GM12865 (cell line): ENCODE data around the gene ZDHHC7.

Source experiments
- DNase-seq: peaks from one replicate; pipeline ENCODE4 v3.0.0; 2010; ENCODE audit warnings: low read depth
- H3K4me3 ChIP-seq: 2 replicates; pipeline ENCODE4 v1.5.1; 2011; ENCODE audit warnings: mild to moderate bottlenecking, low read depth, low read length, control low read depth
- CTCF ChIP-seq: IDR thresholded peaks from 2 replicates; pipeline ENCODE4 v1.5.1; 2011; ENCODE audit warnings: low read length, control low read depth, low read depth, inconsistent platforms; ENCODE audit not compliant: insufficient read depth; ENCODE audit errors: missing control alignments

ZDHHC7 gene

GRCh38 chr16:85010931-85011845 lies at the start of gene ZDHHC7:
Gene ZDHHC7, minus strand, starts transcription at chr16:85011535. Its CDS starts 20,917 bp downstream, at chr16:84990618.
- TF ChIP-seq CTCF, result no peak
- peak; percentile 91 for DNase-seq
- peak within 1 kb of the TSS; percentile 94 for H3K4me3 ChIP-seq

- H3K4me3 ChIP-seq, result no peak overlapping the region
- no peak for DNase-seq
- no peak for TF ChIP-seq CTCF
Observed at GRCh38 chr16:85058909-85059308, 47.6 kb upstream of the ZDHHC7 start.

- DNase-seq, result peak; percentile 66
- TF ChIP-seq CTCF, result no peak
- H3K4me3 ChIP-seq, result no peak overlapping the region
Observed at GRCh38 chr16:85057948-85058347, 46.6 kb upstream of the ZDHHC7 start.

- H3K4me3 ChIP-seq, result no peak overlapping the region
- peak; percentile 36 for DNase-seq
- TF ChIP-seq CTCF, result peak; percentile 28
Observed at GRCh38 chr16:85057212-85057889, 46.0 kb upstream of the ZDHHC7 start.

GRCh38 chr16:85056211-85056748 lies 44.9 kb upstream of the ZDHHC7 start:
- no peak overlapping the region for H3K4me3 ChIP-seq
- DNase-seq, result no peak
- TF ChIP-seq CTCF, result no peak

- H3K4me3 ChIP-seq, result peak overlapping the region; percentile 41
- DNase-seq, result peak; percentile 91
- no peak for TF ChIP-seq CTCF
Observed at GRCh38 chr16:85055493-85056210, 44.3 kb upstream of the ZDHHC7 start.
